Upper lobe of left lung (tissue), 6 donors: Measurements from ENCODE around the gene APOL3. TPM values are rescaled to one million over a fixed set of nuclear protein-coding genes. Genes with fewer than 3 reads are reported as not detected.

Experiments
- ATAC-seq, 2 donors: fragments of 200-7000 bp; cut with Tn5 transposase; one replicate each; pipeline ENCODE4 v1.9.1; 2022; ENCODE audit warnings: mild to moderate bottlenecking in 2 of 2, moderate library complexity in 2 of 2; ENCODE audit not compliant: low FRiP score in 2 of 2
- DNase-seq, 2 donors: peaks; one replicate each; pipeline ENCODE4 v3.0.0-alpha.2; 2019 to 2020
- H3K27ac ChIP-seq, 4 donors: fragments of 200-600 bp; sonication (generic); one replicate each; pipeline ENCODE4 v1.5.1; 2016 to 2019
- H3K27me3 ChIP-seq, 4 donors: fragments of 200-600 bp; sonication (generic); one replicate each; pipeline ENCODE4 v1.5.1; 2017 to 2019
- H3K36me3 ChIP-seq, 4 donors: fragments of 200-600 bp; sonication (generic); one replicate each; pipeline ENCODE4 v1.5.1; 2016 to 2019
- H3K4me1 ChIP-seq, 4 donors: fragments of 200-600 bp; sonication (generic); one replicate each; pipeline ENCODE4 v1.5.1; 2018 to 2019
- H3K4me3 ChIP-seq, 4 donors: fragments of 200-600 bp; sonication (generic); one replicate each; pipeline ENCODE4 v1.5.1; 2017 to 2019; ENCODE audit warnings: mild to moderate bottlenecking in 2 of 4, moderate library complexity in 1 of 4
- H3K9me3 ChIP-seq, 4 donors: fragments of 200-600 bp; sonication (generic); one replicate each; pipeline ENCODE4 v1.5.1; 2018 to 2019
- EP300 ChIP-seq, 4 donors: sonication (generic); formaldehyde crosslinking; IDR thresholded peaks; one replicate each; pipeline ENCODE4 v1.5.1; 2017; ENCODE audit warnings: antibody characterized with exemption in 4 of 4, control low read depth in 2 of 4
- POLR2A ChIP-seq, 4 donors: fragments of 450-650 bp; IDR thresholded peaks; one replicate each; pipeline ENCODE4 v1.5.1; 2016 to 2017; ENCODE audit warnings: antibody characterized with exemption in 4 of 4, mild to moderate bottlenecking in 2 of 4
- POLR2AphosphoS5 ChIP-seq, 2 donors: sonication (generic); formaldehyde crosslinking; IDR thresholded peaks; one replicate each; pipeline ENCODE4 v1.5.1; 2017; ENCODE audit warnings: antibody characterized with exemption in 2 of 2
- WGBS, 2 donors: methylation state at CpG; one replicate each; pipeline ENCODE4 v1.1.5; 2017 to 2018; 5-methylcytosine and 5-hydroxymethylcytosine counted together
- total RNA-seq, 6 donors: library from RNA; depleted of rRNA in 4 of 6; stranded (reverse); fragments of >200 nt in 4 of 6; gene quantifications; one replicate each; pipeline versions ENCODE4 v1.1.0 to v1.2.1, GENCODE V29; 2016 to 2021
- TF ChIP-seq, protein P1 (sequence below), 6 experiments: fragments of 450-650 bp in 4 of 6; fragments of 200-600 bp in 2 of 6; sonication (generic) in 2 of 6; IDR thresholded peaks; one replicate each; pipeline ENCODE4 v1.5.1; 2016 to 2019; ENCODE audit warnings: antibody characterized with exemption in 6 of 6
- donor health status: DM: no; HTN: no; CAD: no; lungs with moderate emphysema.
- donor health status: DM: no; HTN: yes; CAD: no; lungs with severe emphysema.

Gene APOL3
- total RNA-seq, 6 donors from 2014 or later: 40.4 to 88.0 (median 54.5) TPM

DNA sequence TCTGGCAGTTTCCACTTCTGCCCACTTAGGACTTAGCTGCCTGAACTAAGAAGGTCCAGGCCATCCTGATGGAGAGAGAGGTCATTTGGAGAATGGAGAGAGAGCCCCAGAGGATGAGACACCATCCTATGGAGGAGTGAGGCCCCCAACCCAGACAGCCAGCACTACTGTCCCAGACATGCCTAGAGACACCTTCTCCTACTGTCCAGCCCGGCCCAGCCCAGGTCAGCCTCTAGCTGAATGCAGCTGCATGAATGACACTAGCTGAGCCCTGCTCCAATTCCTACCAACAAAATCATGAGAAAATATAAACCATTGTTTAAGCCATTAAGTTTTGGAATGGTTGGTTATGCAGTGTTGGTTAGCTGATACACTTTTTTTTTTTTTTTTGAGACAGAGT, 47.4 kb downstream of the APOL3 start:
- H3K27ac ChIP-seq: no peak overlapping the region
- DNase-seq: no peak
- H3K36me3 ChIP-seq: no peaks in the 10 kb centered on the region
- no peaks in the 10 kb centered on the region for H3K4me1 ChIP-seq
- H3K4me3 ChIP-seq: no peak overlapping the region
- no peak for ATAC-seq
- no peaks in the 10 kb centered on the region for H3K27me3 ChIP-seq
- no peaks in the 10 kb centered on the region for H3K9me3 ChIP-seq
- 87 to 100% methylated on average over 1 of the region's 1 CpG for WGBS, 2 donors
- no peak for TF ChIP-seq POLR2AphosphoS5 (IDR thresholded peaks at IDR 0.05)
- no peak for TF ChIP-seq EP300 (IDR thresholded peaks at IDR 0.05)
- TF ChIP-seq, protein P1, sequence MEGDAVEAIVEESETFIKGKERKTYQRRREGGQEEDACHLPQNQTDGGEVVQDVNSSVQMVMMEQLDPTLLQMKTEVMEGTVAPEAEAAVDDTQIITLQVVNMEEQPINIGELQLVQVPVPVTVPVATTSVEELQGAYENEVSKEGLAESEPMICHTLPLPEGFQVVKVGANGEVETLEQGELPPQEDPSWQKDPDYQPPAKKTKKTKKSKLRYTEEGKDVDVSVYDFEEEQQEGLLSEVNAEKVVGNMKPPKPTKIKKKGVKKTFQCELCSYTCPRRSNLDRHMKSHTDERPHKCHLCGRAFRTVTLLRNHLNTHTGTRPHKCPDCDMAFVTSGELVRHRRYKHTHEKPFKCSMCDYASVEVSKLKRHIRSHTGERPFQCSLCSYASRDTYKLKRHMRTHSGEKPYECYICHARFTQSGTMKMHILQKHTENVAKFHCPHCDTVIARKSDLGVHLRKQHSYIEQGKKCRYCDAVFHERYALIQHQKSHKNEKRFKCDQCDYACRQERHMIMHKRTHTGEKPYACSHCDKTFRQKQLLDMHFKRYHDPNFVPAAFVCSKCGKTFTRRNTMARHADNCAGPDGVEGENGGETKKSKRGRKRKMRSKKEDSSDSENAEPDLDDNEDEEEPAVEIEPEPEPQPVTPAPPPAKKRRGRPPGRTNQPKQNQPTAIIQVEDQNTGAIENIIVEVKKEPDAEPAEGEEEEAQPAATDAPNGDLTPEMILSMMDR (IDR thresholded peaks at IDR 0.05): no peak
- no peak for TF ChIP-seq POLR2A (IDR thresholded peaks at IDR 0.05)

DNA sequence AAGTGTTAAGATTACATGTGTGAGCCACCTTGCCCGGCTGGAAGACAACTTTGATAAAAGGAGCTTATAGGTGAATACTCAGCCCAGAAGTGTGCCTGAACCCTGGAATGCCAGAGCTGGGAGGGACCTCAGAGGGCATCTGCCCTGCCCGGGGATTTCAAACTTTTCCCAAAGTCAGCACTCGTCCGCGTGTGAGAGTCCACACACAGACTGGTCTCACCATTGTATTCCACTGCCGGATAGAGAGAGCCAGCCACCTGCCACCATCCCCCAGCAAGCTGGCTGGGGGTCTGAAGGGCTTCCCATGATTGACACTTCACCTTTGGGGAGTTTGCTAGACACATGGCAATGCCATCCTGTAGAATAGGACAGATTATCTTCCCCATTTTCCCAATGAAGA, 49.2 kb downstream of the APOL3 start:
- H3K4me1 ChIP-seq: peaks cover 0 to 4% (median 0%) of the 10 kb centered on the region in 4 donors
- DNase-seq (no peak), ATAC-seq (no peak)
- 87 to 88% methylated on average over 6 of the region's 6 CpGs for WGBS, 2 donors
- no peaks in the 10 kb centered on the region for H3K9me3 ChIP-seq
- H3K36me3 ChIP-seq: no peaks in the 10 kb centered on the region
- no peaks in the 10 kb centered on the region for H3K27me3 ChIP-seq
- TF ChIP-seq, protein P1 (IDR thresholded peaks at IDR 0.05): no peak
- TF ChIP-seq POLR2A (IDR thresholded peaks at IDR 0.05) (no peak), POLR2AphosphoS5 (IDR thresholded peaks at IDR 0.05) (no peak), EP300 (IDR thresholded peaks at IDR 0.05) (no peak)
- H3K27ac ChIP-seq: no peak overlapping the region
- H3K4me3 ChIP-seq: no peak overlapping the region

DNA sequence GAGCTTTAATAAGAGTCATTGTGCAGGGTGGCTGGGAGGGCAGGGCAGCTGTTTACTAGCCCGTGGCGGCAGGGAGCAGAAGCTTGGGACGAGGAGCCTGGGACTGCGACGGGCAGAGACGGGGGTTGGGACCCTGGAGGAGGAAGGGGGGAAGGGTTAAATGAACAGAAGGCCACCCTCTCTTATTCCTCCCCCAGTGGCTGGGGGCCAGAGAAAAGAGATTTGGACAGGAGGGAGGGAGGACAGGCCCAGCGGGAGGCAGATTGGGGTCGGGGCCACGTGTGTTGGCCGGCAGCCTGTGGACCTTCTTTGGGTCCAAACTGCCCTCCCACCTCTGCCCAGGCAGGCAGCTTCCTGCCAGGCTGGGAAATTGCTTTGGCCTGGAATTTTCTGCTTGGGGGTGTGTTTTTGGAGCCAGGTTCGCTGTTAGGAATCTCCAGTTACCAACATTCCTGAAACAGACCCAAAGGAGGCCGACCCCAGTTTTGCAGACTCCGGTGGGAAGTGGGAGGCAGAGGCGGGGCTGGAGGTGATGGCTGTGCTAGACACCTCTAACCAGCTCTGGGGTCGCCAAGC, 50.2 kb downstream of the APOL3 start:
- WGBS, 2 donors: 64 to 73% methylated on average over 14 to 15 of the region's 15 CpGs
- Histone ChIP-seq H3K27ac (no peak overlapping the region), H3K9me3 (no peaks in the 10 kb centered on the region), H3K4me1 (peaks cover 0 to 4% (median 0%) of the 10 kb centered on the region in 4 donors), H3K4me3 (no peak overlapping the region), H3K27me3 (no peaks in the 10 kb centered on the region), H3K36me3 (no peaks in the 10 kb centered on the region)
- DNase-seq (no peak), ATAC-seq (no peak)
- no peak for TF ChIP-seq EP300 (IDR thresholded peaks at IDR 0.05)
- no peak for TF ChIP-seq POLR2A (IDR thresholded peaks at IDR 0.05)
- TF ChIP-seq, protein P1 (IDR thresholded peaks at IDR 0.05): no peak
- TF ChIP-seq POLR2AphosphoS5 (IDR thresholded peaks at IDR 0.05): no peak

DNA sequence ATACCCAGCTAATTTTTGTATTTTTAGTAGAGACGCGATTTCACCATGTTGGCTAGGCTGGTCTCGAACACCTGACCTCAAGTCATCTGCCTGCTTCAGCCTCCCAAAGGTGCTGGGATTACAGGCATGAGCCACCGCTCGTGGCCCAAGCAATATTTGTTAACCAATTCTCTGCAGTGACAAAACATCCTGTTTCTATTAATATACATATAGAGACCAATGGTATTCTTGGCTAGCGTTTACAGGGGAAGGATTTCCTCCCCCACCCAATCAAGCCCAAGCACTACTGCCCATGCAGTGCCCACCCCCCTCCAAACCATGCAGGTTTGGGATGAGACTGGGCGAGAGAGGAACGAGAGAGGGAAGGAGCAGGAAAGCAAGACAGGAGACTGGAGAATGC, 53.1 kb downstream of the APOL3 start:
- TF ChIP-seq POLR2A (IDR thresholded peaks at IDR 0.05): no peak
- TF ChIP-seq, protein P1 (IDR thresholded peaks at IDR 0.05): no peak
- TF ChIP-seq POLR2AphosphoS5 (IDR thresholded peaks at IDR 0.05): no peak
- no peak for TF ChIP-seq EP300 (IDR thresholded peaks at IDR 0.05)
- no peak for ATAC-seq

DNA sequence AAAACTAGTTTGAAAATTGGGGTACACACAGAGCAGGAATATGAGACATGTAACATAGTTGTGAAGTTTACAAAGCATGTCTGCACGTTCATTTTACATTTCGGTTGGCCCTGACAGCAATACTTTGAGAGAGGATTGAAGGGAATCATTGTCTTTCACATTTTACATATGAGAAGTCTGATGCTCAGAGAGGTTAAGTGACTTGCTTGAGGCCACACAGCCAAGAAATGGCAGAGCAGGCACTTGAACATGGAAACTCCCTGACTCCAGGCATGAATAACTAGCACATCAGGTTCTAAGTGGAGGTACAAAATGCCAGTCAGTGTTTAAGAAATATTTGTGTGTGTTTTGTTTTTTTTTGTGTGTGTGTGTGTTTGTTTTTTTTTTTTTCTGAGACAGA, 53.6 kb downstream of the APOL3 start:
- Histone ChIP-seq H3K9me3 (no peaks in the 10 kb centered on the region), H3K36me3 (no peaks in the 10 kb centered on the region), H3K4me1 (peaks cover 0 to 4% (median 0%) of the 10 kb centered on the region in 4 donors), H3K4me3 (no peak overlapping the region), H3K27me3 (no peaks in the 10 kb centered on the region), H3K27ac (no peak overlapping the region)
- WGBS, 2 donors: 93 to 95% methylated on average over 2 of the region's 2 CpGs
- TF ChIP-seq, protein P1 (IDR thresholded peaks at IDR 0.05): no peak
- TF ChIP-seq EP300 (IDR thresholded peaks at IDR 0.05) (no peak), POLR2AphosphoS5 (IDR thresholded peaks at IDR 0.05) (no peak), POLR2A (IDR thresholded peaks at IDR 0.05) (no peak)
- DNase-seq: no peak
- ATAC-seq: no peak

More for the DNA sequence above, 53.1 kb downstream of the APOL3 start:
- WGBS, 2 donors: 47 to 60% methylated on average over 8 of the region's 8 CpGs
- Histone ChIP-seq H3K4me1 (peaks cover 0 to 4% (median 0%) of the 10 kb centered on the region in 4 donors), H3K36me3 (no peaks in the 10 kb centered on the region), H3K27me3 (no peaks in the 10 kb centered on the region), H3K4me3 (no peak overlapping the region), H3K27ac (no peak overlapping the region), H3K9me3 (no peaks in the 10 kb centered on the region)
- no peak for DNase-seq
